GM12878 (cell line): Measurements from ENCODE around the gene TDRD9.

Source experiments
- ATF7 ChIP-seq: fragments of 450-650 bp; IDR thresholded peaks from 2 replicates; pipeline ENCODE4 v1.6.1; 2016; ENCODE audit warnings: low read depth, mild to moderate bottlenecking
- FOS ChIP-seq: IDR thresholded peaks from 3 replicates; pipeline ENCODE4 v1.6.1; 2011; ENCODE audit warnings: borderline replicate concordance; ENCODE audit not compliant: insufficient read length; ENCODE audit errors: extremely low read depth
- HDGF ChIP-seq: fragments of 450-650 bp; IDR thresholded peaks from 2 replicates; pipeline ENCODE4 v1.6.1; 2016; ENCODE audit warnings: antibody characterized with exemption
- LARP7 ChIP-seq: fragments of 450-650 bp; IDR thresholded peaks from 2 replicates; pipeline ENCODE4 v1.6.1; 2017; ENCODE audit warnings: mild to moderate bottlenecking
- NRF1 ChIP-seq: conservative IDR thresholded peaks from 2 replicates; pipeline ENCODE4 v1.6.1; 2011; ENCODE audit warnings: mild to moderate bottlenecking, low read depth, low read length, improper control_type of control experiment
- POLR2A ChIP-seq: IDR thresholded peaks from 2 replicates; pipeline ENCODE4 v1.6.1; 2011; ENCODE audit warnings: low read depth, mild to moderate bottlenecking, low read length
- POLR2AphosphoS5 ChIP-seq: IDR thresholded peaks from 2 replicates; pipeline ENCODE4 v1.6.1; 2011; ENCODE audit warnings: mild to moderate bottlenecking, low read length, inconsistent platforms
- SMC3 ChIP-seq: IDR thresholded peaks from 2 replicates; pipeline ENCODE4 v1.6.1; 2011; ENCODE audit warnings: low read length, improper control_type of control experiment, borderline replicate concordance
- TCF7 ChIP-seq: IDR thresholded peaks from 2 replicates; pipeline ENCODE4 v1.6.1; 2014; ENCODE audit warnings: antibody characterized with exemption, borderline replicate concordance
- ZNF274 ChIP-seq: IDR thresholded peaks from one replicate; pipeline ENCODE4 v1.8.0; 2011; ENCODE audit not compliant: insufficient read length, insufficient read depth
- TF ChIP-seq, protein P1 (sequence below): IDR thresholded peaks from 2 replicates; pipeline ENCODE4 v1.6.1; 2011; ENCODE audit warnings: borderline replicate concordance, low read depth, mild to moderate bottlenecking, moderate library complexity, mixed read lengths, low read length; ENCODE audit not compliant: insufficient read depth; ENCODE audit errors: extremely low read length
- TF ChIP-seq, protein P2 (sequence below): IDR thresholded peaks from 2 replicates; pipeline ENCODE4 v1.6.1; 2012; ENCODE audit warnings: low read depth, low read length, improper control_type of control experiment
- TF ChIP-seq, protein P3 (sequence below), 3 experiments: IDR thresholded peaks in 2 of 3; conservative IDR thresholded peaks in 1 of 3; 2 replicates each; pipeline ENCODE4 v1.5.1; 2011; ENCODE audit warnings: low read depth in 3 of 3, low read length in 3 of 3, mild to moderate bottlenecking in 3 of 3, control low read depth in 2 of 3, moderate library complexity in 2 of 3, inconsistent platforms in 1 of 3, mixed read lengths in 1 of 3; ENCODE audit not compliant: control insufficient read depth in 2 of 3, insufficient read depth in 1 of 3; ENCODE audit errors: extremely low read depth in 1 of 3
- TF ChIP-seq, protein P4 (sequence below): fragments of 450-650 bp; IDR thresholded peaks from 2 replicates; pipeline ENCODE4 v1.6.1; 2016; ENCODE audit warnings: mild to moderate bottlenecking

DNA sequence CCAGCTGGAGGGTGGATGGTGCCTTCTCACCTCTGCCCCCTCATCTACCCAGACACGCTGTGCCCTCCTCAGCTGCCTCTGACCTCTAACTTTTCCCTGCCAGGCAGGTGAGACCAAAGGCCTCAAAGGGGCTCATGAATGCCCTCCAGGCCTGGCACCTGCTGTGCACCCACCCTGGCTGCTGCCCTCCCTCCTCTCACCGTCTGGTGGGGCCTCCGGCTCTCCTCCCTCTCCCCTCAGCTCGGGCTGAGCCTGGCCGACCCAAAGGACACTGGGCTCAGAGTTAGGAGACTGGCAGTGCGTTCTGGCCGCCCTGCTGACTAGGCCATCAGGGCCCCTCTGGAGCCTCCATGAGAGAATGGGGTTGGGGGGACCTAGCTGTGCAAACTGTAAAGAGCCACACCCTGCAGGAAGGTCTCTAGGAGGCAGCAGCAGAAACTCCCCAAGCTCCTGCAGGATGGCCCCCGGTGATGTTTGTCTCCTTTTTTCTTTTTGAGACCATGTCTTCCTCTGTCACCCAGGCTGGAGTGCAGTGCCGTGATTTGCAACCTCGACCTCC is 40.6 kb upstream of the TDRD9 start:
- TF ChIP-seq POLR2A (no peak), LARP7 (no peak), POLR2AphosphoS5 (no peak), ATF7 (no peak), HDGF (no peak), NRF1 (no peak), FOS (no peak), ZNF274 (no peak), TCF7 (no peak), SMC3 (no peak)
- TF ChIP-seq, protein P1, sequence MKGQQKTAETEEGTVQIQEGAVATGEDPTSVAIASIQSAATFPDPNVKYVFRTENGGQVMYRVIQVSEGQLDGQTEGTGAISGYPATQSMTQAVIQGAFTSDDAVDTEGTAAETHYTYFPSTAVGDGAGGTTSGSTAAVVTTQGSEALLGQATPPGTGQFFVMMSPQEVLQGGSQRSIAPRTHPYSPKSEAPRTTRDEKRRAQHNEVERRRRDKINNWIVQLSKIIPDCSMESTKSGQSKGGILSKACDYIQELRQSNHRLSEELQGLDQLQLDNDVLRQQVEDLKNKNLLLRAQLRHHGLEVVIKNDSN: no peak
- TF ChIP-seq, protein P2, sequence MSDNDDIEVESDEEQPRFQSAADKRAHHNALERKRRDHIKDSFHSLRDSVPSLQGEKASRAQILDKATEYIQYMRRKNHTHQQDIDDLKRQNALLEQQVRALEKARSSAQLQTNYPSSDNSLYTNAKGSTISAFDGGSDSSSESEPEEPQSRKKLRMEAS: no peak
- TF ChIP-seq, protein P3, sequence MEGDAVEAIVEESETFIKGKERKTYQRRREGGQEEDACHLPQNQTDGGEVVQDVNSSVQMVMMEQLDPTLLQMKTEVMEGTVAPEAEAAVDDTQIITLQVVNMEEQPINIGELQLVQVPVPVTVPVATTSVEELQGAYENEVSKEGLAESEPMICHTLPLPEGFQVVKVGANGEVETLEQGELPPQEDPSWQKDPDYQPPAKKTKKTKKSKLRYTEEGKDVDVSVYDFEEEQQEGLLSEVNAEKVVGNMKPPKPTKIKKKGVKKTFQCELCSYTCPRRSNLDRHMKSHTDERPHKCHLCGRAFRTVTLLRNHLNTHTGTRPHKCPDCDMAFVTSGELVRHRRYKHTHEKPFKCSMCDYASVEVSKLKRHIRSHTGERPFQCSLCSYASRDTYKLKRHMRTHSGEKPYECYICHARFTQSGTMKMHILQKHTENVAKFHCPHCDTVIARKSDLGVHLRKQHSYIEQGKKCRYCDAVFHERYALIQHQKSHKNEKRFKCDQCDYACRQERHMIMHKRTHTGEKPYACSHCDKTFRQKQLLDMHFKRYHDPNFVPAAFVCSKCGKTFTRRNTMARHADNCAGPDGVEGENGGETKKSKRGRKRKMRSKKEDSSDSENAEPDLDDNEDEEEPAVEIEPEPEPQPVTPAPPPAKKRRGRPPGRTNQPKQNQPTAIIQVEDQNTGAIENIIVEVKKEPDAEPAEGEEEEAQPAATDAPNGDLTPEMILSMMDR (IDR thresholded peaks at IDR 0.05 in 2 of 3, conservative IDR thresholded peaks at IDR 0.05 in 1 of 3; ENCODE audit: control insufficient read depth in 2 of 3, extremely low read depth in 1 of 3, insufficient read depth in 1 of 3, low read depth in 3 of 3, low read length in 3 of 3): no peak
- TF ChIP-seq, protein P4, sequence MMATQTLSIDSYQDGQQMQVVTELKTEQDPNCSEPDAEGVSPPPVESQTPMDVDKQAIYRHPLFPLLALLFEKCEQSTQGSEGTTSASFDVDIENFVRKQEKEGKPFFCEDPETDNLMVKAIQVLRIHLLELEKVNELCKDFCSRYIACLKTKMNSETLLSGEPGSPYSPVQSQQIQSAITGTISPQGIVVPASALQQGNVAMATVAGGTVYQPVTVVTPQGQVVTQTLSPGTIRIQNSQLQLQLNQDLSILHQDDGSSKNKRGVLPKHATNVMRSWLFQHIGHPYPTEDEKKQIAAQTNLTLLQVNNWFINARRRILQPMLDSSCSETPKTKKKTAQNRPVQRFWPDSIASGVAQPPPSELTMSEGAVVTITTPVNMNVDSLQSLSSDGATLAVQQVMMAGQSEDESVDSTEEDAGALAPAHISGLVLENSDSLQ: no peak
